ENCODE results near the gene WDR18. TPM values are rescaled to one million over a fixed set of nuclear protein-coding genes. Genes with fewer than 3 reads are reported as not detected.

Gene WDR18
- total RNA-seq, 2 donors from 2014 or later = 68.6 to 85.6 TPM

DNA sequence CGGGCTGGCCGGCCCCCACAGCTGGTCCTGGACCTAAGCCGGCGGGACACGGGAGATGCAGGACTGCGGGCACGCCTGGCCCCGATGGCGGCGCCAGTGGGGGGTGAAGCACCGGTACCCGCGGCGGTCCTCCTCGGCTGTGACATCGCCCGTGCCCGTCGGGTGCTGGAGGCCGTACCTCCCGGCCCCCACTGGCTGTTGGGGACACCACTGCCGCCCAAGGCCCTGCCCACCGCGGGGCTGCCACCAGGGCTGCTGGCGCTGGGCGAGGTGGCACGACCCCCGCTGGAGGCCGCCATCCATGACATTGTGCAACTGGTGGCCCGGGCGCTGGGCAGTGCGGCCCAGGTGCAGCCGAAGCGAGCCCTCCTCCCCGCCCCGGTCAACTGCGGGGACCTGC, 19.1 kb downstream of the WDR18 start:
- Mint-ChIP-seq H3K9me3 (peaks cover 8% of the 10 kb centered on the region), H3K4me3 (no peak overlapping the region), H3K27ac (no peak overlapping the region), H3K36me3 (ENCODE audit: low read depth) (peaks cover 9% of the 10 kb centered on the region), H3K4me1 (no peaks in the 10 kb centered on the region), H3K27me3 (ENCODE audit: insufficient read depth) (peaks cover 31% of the 10 kb centered on the region)
- Histone ChIP-seq H3K36me3 (ENCODE audit: control insufficient read depth, insufficient read depth, low read length) (no peaks in the 10 kb centered on the region), H3K27me3 (ENCODE audit: control insufficient read depth, insufficient read depth, low read length, poor library complexity, severe bottlenecking) (peaks cover 32% of the 10 kb centered on the region), H3K27ac (ENCODE audit: low read depth, low read length) (no peak overlapping the region), H3K9me3 (ENCODE audit: control insufficient read depth, low read length) (no peaks in the 10 kb centered on the region), H3K9ac (ENCODE audit: extremely low read depth, low read length, poor library complexity, severe bottlenecking) (no peak overlapping the region), H3K4me3 (ENCODE audit: low read length) (no peak overlapping the region), H3K4me1 (ENCODE audit: control insufficient read depth, insufficient read depth, low read length) (no peaks in the 10 kb centered on the region)
- WGBS, 2 experiments (ENCODE audit: insufficient coverage in 1 of 2, insufficient read length in 1 of 2) = 92 to 93% methylated on average over 21 to 37 of the region's 37 CpGs
- TF ChIP-seq, protein P1, sequence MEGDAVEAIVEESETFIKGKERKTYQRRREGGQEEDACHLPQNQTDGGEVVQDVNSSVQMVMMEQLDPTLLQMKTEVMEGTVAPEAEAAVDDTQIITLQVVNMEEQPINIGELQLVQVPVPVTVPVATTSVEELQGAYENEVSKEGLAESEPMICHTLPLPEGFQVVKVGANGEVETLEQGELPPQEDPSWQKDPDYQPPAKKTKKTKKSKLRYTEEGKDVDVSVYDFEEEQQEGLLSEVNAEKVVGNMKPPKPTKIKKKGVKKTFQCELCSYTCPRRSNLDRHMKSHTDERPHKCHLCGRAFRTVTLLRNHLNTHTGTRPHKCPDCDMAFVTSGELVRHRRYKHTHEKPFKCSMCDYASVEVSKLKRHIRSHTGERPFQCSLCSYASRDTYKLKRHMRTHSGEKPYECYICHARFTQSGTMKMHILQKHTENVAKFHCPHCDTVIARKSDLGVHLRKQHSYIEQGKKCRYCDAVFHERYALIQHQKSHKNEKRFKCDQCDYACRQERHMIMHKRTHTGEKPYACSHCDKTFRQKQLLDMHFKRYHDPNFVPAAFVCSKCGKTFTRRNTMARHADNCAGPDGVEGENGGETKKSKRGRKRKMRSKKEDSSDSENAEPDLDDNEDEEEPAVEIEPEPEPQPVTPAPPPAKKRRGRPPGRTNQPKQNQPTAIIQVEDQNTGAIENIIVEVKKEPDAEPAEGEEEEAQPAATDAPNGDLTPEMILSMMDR (conservative IDR thresholded peaks at IDR 0.05) = no peak
- DNase-seq = no peak

DNA sequence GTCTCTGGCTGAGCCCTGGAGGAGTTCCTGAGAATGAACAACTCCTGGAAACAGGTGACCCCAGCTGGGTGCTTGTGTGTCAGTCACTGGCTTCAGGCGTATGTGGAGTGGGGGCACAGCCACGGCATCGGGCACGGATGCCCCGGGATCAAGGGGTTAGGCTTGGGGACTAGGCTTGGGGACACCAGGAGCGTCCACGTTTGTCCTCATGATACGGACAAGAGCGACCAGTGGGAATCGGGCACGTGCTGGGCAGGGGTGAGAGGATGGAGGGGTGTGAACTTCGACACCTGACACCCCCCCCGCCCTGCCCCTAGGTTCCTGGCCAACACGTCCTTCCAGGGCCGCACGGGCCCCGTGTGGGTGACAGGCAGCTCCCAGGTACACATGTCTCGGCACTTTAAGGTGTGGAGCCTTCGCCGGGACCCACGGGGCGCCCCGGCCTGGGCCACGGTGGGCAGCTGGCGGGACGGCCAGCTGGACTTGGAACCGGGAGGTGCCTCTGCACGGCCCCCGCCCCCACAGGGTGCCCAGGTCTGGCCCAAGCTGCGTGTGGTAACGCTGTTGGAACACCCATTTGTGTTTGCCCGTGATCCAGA, 20.2 kb downstream of the WDR18 start:
- 90 to 93% methylated on average over 20 to 32 of the region's 32 CpGs for WGBS, 2 experiments (ENCODE audit: insufficient coverage in 1 of 2, insufficient read length in 1 of 2)
- Histone ChIP-seq H3K4me1 (ENCODE audit: control insufficient read depth, insufficient read depth, low read length) (no peaks in the 10 kb centered on the region), H3K9ac (ENCODE audit: extremely low read depth, low read length, poor library complexity, severe bottlenecking) (no peak overlapping the region), H3K4me3 (ENCODE audit: low read length) (no peak overlapping the region), H3K27me3 (ENCODE audit: control insufficient read depth, insufficient read depth, low read length, poor library complexity, severe bottlenecking) (peaks cover 22% of the 10 kb centered on the region), H3K36me3 (ENCODE audit: control insufficient read depth, insufficient read depth, low read length) (no peaks in the 10 kb centered on the region), H3K9me3 (ENCODE audit: control insufficient read depth, low read length) (no peaks in the 10 kb centered on the region), H3K27ac (ENCODE audit: low read depth, low read length) (no peak overlapping the region)
- no peak for DNase-seq
- TF ChIP-seq, protein P1 (conservative IDR thresholded peaks at IDR 0.05) = no peak
- Mint-ChIP-seq H3K36me3 (ENCODE audit: low read depth) (peaks cover 12% of the 10 kb centered on the region), H3K4me1 (no peaks in the 10 kb centered on the region), H3K27ac (no peak overlapping the region), H3K9me3 (peaks cover 8% of the 10 kb centered on the region), H3K4me3 (no peak overlapping the region), H3K27me3 (ENCODE audit: insufficient read depth) (peaks cover 22% of the 10 kb centered on the region)

DNA sequence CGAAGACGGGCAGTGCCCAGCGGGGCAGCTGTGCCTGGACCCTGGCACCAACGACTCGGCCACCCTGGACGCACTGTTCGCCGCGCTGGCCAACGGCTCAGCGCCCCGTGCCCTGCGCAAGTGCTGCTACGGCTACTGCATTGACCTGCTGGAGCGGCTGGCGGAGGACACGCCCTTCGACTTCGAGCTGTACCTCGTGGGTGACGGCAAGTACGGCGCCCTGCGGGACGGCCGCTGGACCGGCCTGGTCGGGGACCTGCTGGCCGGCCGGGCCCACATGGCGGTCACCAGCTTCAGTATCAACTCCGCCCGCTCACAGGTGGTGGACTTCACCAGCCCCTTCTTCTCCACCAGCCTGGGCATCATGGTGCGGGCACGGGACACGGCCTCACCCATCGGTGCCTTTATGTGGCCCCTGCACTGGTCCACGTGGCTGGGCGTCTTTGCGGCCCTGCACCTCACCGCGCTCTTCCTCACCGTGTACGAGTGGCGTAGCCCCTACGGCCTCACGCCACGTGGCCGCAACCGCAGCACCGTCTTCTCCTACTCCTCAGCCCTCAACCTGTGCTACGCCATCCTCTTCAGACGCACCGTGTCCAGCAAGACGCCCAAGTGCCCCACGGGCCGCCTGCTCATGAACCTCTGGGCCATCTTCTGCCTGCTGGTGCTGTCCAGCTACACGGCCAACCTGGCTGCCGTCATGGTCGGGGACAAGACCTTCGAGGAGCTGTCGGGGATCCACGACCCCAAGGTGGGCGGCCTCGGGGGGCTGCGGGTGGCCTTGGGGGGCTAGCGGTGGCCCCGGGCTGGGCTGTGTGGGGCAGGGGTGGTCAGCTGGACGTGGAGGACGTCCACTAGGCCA, 20.9 kb downstream of the WDR18 start:
- Histone ChIP-seq H3K4me1 (ENCODE audit: control insufficient read depth, insufficient read depth, low read length) (no peaks in the 10 kb centered on the region), H3K4me3 (ENCODE audit: low read length) (no peak overlapping the region), H3K27me3 (ENCODE audit: control insufficient read depth, insufficient read depth, low read length, poor library complexity, severe bottlenecking) (peaks cover 17% of the 10 kb centered on the region), H3K9ac (ENCODE audit: extremely low read depth, low read length, poor library complexity, severe bottlenecking) (no peak overlapping the region), H3K27ac (ENCODE audit: low read depth, low read length) (no peak overlapping the region), H3K9me3 (ENCODE audit: control insufficient read depth, low read length) (no peaks in the 10 kb centered on the region), H3K36me3 (ENCODE audit: control insufficient read depth, insufficient read depth, low read length) (no peaks in the 10 kb centered on the region)
- DNase-seq = no peak
- TF ChIP-seq, protein P1 (conservative IDR thresholded peaks at IDR 0.05) = no peak
- peaks cover 12% of the 10 kb centered on the region for H3K36me3 Mint-ChIP-seq (ENCODE audit: low read depth)
- 91 to 93% methylated on average over 33 to 70 of the region's 70 CpGs for WGBS, 2 experiments (ENCODE audit: insufficient coverage in 1 of 2, insufficient read length in 1 of 2)
- peak overlapping the region; percentile 27 for H3K27ac Mint-ChIP-seq
- H3K27me3 Mint-ChIP-seq (ENCODE audit: insufficient read depth) = peaks cover 17% of the 10 kb centered on the region
- no peak overlapping the region for H3K4me3 Mint-ChIP-seq
- peaks cover 8% of the 10 kb centered on the region for H3K9me3 Mint-ChIP-seq
- H3K4me1 Mint-ChIP-seq = no peaks in the 10 kb centered on the region

Measured in endodermal cell (in vitro differentiated cells).